Effector CD4-positive, alpha-beta T cell (primary cell): ENCODE results near the gene HIVEP2.

Source experiments
- DNase-seq: peaks from one replicate; pipeline ENCODE4 v3.0.0-alpha.2; 2020

Gene HIVEP2

DNA sequence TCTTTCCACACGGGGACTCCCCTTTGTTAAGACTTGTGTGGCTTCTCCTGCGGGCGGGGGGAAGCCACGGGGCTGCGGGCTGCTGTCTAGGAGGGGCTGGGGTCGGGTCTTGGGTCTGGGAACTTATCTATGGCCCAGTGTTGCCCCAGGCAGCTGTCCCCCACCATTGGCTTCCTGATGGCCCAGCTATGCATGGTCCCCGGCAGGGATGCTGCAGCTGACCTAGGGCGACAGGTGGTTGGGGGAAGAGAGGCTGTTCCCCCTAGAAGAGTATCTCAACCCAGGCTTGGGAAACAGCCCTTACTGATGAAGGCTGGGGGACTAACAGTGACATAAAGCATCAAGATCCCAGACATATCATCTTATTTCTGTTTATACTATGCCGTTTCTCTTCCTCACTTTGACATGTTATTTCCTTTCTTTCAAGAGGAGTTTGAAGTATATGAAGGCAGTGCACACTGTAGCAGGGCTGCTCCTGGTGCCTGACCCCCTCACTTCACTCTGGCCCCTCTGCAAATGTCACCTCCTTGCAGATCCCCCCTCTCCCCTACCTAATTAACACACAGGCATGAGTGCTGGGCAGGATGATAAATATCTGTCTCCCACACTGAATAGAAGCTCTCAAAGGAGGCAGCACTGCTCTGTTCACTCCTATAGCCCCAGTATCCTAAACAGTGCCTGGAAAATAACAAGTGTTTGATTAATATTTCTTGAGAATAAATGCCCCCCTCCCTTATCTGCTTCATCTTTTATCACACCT, 87.0 kb downstream of the HIVEP2 start:
- DNase-seq = peak; percentile 20

GRCh38 chr6:142857233-142857761, 87.7 kb downstream of the HIVEP2 start:
- DNase-seq = peak; percentile 27

DNA sequence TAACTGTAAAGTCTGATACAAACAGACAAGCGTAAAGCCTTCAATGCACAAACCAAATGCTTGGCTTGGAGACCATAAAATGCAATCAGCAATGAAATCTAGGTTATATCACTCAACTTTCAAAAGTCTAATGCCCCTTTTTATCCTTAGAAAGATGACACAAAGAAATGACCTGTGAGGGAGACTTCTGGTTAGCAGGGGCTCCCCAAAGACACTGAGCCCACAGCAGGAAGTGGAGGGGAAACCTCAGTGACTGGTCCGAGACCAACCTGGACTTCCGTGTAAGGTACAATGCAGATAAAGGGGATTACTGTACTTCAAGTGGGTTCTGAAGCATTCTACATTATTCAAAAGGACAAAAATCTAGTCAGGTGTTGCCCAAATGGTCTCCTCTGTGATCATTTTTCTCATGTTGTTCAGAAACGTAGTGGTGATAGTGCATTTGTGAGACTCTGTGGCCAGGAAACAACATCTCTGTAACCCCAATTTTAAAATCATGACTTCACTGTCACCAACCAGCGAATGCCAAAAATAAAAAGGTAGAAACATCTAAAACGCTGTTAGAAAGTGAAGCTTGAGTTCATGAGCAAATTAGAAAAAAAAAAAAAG, 88.2 kb downstream of the HIVEP2 start:
- DNase-seq = peak; percentile 35

- peak; percentile 17 for DNase-seq
Measured at GRCh38 chr6:142855893-142856623, 88.9 kb downstream of the HIVEP2 start.

DNA sequence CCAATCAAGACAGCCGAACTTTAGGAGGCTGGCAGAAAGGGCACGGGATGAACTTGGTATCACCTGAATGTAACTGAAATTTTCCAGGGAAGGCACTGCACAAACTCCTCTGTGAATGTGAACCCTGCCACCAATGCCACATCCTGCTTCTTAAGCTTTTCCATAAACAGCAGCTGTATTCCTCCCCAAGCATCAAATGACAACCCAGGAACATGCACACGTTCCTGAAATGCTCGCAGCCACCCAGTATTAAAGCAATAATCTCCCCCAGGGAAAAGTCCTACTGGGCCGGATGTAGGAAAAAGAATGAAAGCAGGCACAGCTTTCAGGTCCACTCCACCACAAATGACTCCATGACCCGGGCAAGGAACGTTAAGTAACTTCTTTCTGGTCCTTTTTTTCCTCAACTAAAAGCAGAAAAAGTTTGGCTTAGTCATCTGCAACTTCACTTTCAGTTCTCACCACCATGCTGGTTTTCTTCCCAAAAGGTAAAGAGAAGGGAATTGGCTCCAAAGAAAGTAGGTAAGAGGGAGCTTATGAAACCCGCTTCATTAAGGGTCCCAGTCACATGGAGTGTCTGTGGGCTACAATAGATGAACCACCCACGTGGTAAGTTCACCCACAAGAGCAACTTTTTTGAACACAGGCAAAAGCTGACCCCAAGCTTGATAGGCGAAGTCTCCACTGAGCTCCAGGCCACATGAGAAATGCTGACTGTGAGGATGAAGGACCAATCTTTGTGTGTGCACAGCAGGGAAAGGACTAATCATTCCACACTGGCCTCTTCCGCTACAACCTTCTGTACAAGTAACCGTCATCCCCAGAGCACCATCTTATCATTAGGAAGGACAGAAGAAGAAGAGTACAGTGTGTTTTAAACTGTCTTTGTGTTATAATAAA, 90.1 kb downstream of the HIVEP2 start:
- no peak for DNase-seq

GRCh38 chr6:142853244-142854180, 91.5 kb downstream of the HIVEP2 start:
- DNase-seq = no peak

DNA sequence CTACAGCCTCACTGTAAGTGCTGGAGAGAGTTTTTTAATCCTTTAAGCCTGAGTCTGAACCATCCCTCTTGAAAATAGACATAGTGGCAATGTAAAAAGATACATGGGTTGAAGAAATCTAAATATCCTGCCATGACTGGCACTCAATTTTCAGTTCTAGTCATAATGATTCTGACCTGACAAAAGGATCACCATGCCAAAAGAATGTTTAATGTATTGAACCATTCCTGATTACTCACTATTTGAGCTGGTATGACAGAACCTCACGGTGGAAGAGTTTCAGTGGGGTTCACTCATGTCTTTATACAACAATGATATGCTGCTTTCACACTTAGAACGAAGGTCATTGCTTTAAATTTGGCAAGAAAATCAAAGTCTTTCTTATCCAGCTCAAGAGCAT, 93.4 kb downstream of the HIVEP2 start:
- no peak for DNase-seq

DNA sequence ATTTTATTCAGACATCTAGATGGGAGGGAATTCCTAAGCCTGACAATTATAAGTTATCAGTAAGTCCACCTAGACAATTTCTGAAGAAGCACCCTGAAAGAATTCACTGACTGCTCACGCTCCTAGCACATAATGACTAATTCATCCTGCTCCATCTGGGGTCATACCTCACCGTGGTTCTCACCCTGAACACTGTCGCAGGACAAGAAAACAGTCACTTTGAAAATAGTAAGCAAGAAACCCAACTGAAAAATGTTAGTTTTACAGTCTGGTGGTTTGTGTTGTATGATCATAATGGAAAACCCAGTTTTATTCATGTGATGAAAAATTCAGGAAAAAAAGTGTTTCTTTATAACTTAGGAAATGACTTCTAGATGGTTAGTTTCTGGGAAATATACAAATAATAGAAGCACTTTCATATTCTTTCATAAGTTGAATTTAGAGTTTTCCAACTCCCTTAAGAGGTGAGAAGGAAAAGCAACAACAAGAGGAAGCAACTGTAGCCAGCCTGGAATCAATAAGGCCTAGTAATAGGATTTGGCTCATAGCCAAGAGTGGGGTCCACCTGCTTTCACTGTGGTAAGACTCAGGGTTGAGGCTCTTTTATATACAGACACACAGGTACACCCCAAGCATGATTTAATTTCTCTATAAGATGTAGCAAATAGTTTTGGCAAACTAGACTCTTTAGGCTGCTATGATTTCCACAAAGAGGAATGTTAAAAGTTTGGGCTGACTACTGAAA, 94.1 kb downstream of the HIVEP2 start:
- peak; percentile 30 for DNase-seq

DNA sequence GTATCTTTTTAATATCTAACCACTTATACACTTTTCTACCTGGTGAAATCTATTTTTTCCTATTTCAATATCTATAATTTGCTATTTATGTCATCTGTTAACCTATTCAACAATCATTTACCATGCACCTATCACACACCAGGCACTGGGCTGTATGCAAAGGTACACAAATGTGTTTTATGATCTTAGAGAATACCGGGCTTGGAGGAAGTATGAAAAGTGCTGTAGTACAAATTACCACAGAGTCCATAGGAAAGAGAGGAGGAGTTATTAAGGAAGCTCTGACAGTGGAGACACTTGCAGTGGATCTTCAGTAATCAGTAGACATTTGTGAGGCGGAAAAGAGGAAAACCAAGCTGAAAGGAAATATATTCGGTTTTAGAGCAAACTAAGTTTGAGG, 96.0 kb downstream of the HIVEP2 start:
- no peak for DNase-seq

DNA sequence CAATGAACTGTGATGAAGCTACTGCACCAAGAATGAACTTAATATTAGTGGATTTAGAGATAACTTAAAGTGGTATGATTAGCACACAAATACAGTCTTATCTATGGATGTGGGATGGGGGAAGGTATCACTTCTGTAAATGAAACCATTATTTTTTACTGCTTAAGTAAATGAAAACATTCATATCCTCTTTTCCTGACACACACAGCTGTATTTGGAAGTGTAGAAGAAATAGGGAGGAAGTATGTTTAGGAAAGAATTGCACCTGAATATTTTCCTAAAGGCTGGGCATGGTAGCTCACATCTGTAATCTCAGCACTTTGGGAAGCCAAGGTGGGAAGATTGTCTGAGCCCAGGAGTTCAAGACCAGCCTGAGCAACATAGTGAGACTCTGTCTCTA, 96.8 kb downstream of the HIVEP2 start:
- no peak for DNase-seq

DNA sequence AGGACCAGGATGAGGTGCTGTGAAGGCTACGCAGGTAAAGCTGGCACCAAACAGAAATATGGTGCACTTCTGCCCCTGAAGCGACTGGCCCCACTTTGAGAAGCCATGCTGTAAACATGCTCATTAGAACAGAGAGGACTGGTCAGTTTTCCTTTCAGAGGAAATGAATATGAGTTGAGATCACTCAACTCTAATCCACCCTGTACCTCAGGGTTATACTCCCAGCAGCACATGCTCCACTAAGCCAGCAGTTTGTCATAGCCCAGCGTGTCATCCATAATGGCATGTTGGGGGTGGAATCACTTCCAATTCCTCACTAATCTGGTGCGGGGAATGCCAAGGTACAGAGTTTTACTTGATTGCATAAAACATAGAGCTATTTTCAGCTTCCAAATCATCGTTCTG, 98.1 kb downstream of the HIVEP2 start:
- DNase-seq = no peak

- peak; percentile 24 for DNase-seq
Measured at GRCh38 chr6:142846459-142846831, 98.5 kb downstream of the HIVEP2 start.

DNA sequence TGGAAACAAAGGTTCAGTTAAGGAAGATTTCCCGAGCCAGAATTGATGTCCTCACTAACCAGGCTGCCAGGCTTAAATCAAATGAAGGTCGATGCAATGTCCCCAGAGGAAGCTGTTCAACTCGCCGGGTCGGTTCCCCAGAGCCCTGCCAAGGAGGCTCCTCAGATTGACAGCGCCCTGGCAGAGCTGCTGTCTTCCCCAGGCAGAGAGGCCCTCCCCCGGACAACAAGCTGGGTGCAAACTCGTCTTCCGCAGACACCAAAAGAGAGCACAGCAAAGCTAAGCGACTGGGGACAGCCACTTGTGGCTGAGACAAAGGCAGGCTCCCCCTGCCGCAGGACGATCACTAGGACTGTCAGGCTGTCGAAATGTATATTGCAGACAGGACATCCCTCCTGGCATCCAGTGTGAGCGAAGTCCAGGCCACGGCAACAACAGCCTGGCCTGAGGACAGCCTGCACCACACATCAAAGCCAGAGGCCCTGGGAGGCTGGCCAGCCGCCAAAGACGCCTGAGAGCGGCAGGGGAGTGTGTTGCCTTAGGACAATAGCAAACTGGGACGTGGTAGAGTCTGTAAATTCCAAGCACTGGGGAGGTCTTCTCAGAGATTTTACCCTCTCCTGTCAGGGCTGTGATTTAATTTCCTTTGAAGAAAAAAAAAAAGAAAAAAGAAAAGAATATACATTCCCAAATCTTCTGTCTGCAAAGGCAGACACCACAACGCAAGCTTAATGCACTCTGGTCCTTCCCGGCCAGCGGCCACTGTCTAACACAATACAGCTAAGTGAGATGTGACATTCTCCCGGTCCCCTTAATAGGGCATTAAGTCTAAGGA, 99.1 kb downstream of the HIVEP2 start:
- DNase-seq = peak; percentile 44

GRCh38 chr6:142845143-142845571, 99.8 kb downstream of the HIVEP2 start:
- DNase-seq = no peak

- no peak for DNase-seq
Measured at GRCh38 chr6:142844065-142844755, 100.8 kb downstream of the HIVEP2 start.

DNA sequence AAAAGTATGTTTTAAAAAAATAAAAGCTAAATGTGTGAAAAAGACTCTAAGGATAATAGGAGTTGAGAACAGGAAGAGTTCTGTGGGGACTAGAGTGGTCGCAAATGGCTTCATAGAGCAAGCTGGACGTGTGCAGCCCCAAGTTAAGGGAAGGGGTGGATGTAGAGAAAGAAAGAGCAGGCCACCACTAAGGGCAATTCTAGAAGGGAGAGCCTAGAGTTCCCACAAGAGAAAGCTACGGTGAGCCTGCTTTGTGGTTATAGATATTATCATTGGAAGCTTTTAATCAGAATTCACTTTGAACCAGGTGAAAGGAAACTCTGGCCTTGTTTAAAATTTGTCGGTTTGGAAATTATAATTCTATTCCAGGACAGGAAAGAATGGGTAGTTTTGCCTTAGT, 101.6 kb downstream of the HIVEP2 start:
- no peak for DNase-seq

DNA sequence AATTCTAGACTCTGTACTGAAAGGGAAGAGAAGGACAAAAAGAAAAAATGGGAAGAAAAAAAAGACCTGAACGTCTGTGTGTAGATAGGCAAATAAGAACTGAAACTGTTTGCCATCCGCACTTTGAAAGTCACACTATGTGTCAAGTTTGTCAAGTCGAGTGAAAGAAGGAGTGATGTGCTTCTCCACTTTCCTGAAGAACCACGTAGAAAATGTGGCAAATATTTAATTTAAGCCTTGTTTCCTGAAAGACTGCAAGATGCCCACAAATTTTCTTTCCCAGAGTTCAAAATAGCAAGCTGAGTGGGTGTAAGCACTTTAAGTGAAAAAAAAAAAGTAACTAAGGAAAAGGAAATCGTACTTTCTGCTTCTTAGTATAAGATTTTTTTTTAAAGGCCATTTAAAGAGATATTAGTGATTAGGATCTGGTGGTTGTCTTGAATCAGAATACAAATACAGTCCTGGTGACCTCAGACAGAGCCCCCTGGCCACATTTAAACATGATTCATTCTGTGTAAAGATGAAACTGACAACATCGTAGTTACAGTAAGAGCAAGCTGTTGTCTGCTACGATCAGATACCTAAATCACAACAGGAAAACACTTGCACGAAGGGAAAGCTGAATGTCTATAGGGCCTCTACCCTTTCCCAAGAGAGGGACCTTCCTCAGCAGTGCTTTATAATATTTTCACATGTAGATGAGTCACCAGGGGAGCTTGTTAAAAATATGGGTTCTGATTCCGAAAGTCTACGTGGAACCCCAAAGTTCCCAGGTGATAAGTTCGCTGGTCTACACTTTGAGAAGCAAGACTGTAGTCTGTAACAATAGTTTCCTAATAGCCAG, 102.3 kb downstream of the HIVEP2 start:
- DNase-seq = peak; percentile 53

GRCh38 chr6:142841915-142842314, 103.1 kb downstream of the HIVEP2 start:
- DNase-seq = no peak
